ENCODE data around the gene MYL6. TPM values are rescaled to one million over a fixed set of nuclear protein-coding genes. Genes with fewer than 3 reads are reported as not detected.

Gene MYL6
- total and polyA plus RNA-seq, 7 donors: 216 to 711 (median 384) TPM

DNA sequence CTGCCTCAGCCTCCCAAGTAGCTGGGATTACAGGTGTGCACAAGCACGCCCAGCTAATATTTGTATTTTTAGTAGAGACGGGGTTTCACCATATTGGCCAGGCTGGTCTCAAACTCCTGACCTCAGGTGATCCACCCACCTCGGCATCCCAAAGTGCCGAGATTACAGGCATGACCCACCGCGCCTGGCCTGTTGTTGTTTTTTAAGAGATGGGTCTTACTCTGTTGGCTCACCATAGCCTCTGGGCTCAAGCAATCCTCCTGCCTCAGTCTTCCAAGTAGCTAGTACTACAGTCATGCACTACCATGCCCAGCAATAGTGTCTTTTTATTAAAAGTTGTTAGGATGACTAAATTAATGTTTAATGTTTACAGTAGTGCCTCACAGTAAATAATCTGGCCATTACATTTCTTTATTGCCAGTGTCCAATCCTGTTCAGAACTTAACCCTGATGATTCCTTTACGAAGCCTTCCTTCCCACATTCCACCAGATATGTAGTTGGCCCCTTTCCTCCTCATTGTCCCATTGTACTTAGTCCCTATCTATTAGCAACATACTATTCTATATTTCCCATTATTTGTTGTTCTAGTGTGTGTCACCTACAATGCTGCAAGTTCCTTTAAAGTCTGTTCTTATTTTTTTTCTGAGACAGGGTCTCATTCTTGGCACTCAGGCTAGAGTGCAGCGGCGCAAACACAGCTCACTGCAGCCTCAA is 39.9 kb downstream of the MYL6 start:
- intact Hi-C loops (cut with DNase I): no loop called here
- H3K9me3 ChIP-seq: no peaks in the 10 kb centered on the region
- no peaks in the 10 kb centered on the region for H3K27me3 ChIP-seq (ENCODE audit: insufficient read depth in 3 of 3, low read length in 2 of 3)
- no peak overlapping the region for H3K27ac ChIP-seq
- TF ChIP-seq, protein P1, sequence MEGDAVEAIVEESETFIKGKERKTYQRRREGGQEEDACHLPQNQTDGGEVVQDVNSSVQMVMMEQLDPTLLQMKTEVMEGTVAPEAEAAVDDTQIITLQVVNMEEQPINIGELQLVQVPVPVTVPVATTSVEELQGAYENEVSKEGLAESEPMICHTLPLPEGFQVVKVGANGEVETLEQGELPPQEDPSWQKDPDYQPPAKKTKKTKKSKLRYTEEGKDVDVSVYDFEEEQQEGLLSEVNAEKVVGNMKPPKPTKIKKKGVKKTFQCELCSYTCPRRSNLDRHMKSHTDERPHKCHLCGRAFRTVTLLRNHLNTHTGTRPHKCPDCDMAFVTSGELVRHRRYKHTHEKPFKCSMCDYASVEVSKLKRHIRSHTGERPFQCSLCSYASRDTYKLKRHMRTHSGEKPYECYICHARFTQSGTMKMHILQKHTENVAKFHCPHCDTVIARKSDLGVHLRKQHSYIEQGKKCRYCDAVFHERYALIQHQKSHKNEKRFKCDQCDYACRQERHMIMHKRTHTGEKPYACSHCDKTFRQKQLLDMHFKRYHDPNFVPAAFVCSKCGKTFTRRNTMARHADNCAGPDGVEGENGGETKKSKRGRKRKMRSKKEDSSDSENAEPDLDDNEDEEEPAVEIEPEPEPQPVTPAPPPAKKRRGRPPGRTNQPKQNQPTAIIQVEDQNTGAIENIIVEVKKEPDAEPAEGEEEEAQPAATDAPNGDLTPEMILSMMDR (IDR thresholded peaks at IDR 0.05): no peak
- no peaks in the 10 kb centered on the region for H3K4me1 ChIP-seq
- no peaks in the 10 kb centered on the region for H3K36me3 ChIP-seq (ENCODE audit: insufficient read depth in 1 of 2, low read depth in 1 of 2)
- H3K4me3 ChIP-seq: no peak overlapping the region
- ATAC-seq (no peak), DNase-seq (no peak)
- WGBS, 3 donors: 83 to 88% (median 86%) methylated on average over 9 of the region's 9 CpGs

DNA sequence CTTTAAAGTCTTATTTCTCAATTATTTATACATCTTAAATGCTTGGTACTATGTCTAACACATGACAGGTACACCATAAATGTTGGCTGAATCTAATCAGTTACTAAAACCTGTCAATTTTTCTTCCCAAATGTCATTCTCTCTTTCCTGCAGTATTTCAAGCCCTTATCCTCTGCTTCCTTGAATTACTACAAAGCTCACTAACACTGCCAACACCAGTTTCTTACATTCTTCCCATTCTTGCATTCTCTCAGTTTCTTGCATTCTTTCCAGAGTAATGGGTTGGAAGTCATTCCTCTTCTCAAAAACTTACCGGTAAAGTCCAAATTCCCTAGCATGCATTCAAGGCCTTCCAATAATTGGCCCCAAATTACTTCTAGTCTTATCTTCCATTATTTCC is 40.7 kb downstream of the MYL6 start:
- WGBS, 3 donors: 89 to 96% (median 93%) methylated on average over 1 of the region's 1 CpG
- intact Hi-C loops (cut with DNase I): no loop called here
- H3K9me3 ChIP-seq: no peaks in the 10 kb centered on the region
- peaks cover 0 to under 1% of the 10 kb centered on the region in 2 donors for H3K36me3 ChIP-seq (ENCODE audit: insufficient read depth in 1 of 2, low read depth in 1 of 2)
- DNase-seq (no peak), ATAC-seq (no peak)
- no peak overlapping the region for H3K27ac ChIP-seq
- H3K4me1 ChIP-seq: no peaks in the 10 kb centered on the region
- TF ChIP-seq, protein P1 (IDR thresholded peaks at IDR 0.05): no peak
- H3K27me3 ChIP-seq (ENCODE audit: insufficient read depth in 3 of 3, low read length in 2 of 3): no peaks in the 10 kb centered on the region
- H3K4me3 ChIP-seq: no peak overlapping the region

- no peak overlapping the region for H3K27ac ChIP-seq
- H3K4me1 ChIP-seq: no peaks in the 10 kb centered on the region
- H3K4me3 ChIP-seq: no peak overlapping the region
- ATAC-seq (no peak), DNase-seq (no peak)
- peaks cover 10 to 34% of the 10 kb centered on the region in 2 donors for H3K36me3 ChIP-seq (ENCODE audit: insufficient read depth in 1 of 2, low read depth in 1 of 2)
- TF ChIP-seq, protein P1 (IDR thresholded peaks at IDR 0.05): no peak
- intact Hi-C loops (cut with DNase I): no loop called here
- WGBS, 3 donors: 27 to 65% (median 49%) methylated on average over 1 of the region's 1 CpG
- H3K9me3 ChIP-seq: no peaks in the 10 kb centered on the region
- no peaks in the 10 kb centered on the region for H3K27me3 ChIP-seq (ENCODE audit: insufficient read depth in 3 of 3, low read length in 2 of 3)
Measured at GRCh38 chr12:56202366-56202765, 44.2 kb downstream of the MYL6 start.

DNA sequence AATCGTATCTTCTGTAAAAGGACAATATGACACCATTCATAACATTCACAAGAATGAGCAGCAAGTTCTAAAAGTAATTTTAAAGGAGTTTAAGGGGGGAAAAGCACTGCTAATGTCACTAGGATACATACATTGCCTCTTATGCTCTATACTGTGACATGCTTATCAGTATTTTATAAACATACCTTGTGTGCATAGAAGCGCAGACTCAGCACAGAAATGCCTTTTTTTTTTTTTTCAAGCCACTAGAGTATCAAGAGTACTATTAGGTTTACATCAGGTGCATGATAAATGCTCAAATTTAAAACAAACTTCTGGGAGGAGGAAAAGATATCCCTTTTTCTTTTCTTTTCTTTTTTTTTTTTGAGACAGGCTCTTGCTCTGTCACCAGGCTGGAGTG is 44.7 kb downstream of the MYL6 start:
- TF ChIP-seq, protein P1 (IDR thresholded peaks at IDR 0.05): no peak
- H3K36me3 ChIP-seq (ENCODE audit: insufficient read depth in 1 of 2, low read depth in 1 of 2): peaks cover 14 to 39% of the 10 kb centered on the region in 2 donors
- no peaks in the 10 kb centered on the region for H3K9me3 ChIP-seq
- ATAC-seq: no peak
- WGBS, 3 donors: 64 to 71% (median 68%) methylated on average over 2 of the region's 2 CpGs
- H3K4me3 ChIP-seq: no peak overlapping the region
- no peaks in the 10 kb centered on the region for H3K27me3 ChIP-seq (ENCODE audit: insufficient read depth in 3 of 3, low read length in 2 of 3)
- H3K4me1 ChIP-seq: no peaks in the 10 kb centered on the region
- intact Hi-C loops (cut with DNase I): no loop called here
- H3K27ac ChIP-seq: no peak overlapping the region
- no peak for DNase-seq

DNA sequence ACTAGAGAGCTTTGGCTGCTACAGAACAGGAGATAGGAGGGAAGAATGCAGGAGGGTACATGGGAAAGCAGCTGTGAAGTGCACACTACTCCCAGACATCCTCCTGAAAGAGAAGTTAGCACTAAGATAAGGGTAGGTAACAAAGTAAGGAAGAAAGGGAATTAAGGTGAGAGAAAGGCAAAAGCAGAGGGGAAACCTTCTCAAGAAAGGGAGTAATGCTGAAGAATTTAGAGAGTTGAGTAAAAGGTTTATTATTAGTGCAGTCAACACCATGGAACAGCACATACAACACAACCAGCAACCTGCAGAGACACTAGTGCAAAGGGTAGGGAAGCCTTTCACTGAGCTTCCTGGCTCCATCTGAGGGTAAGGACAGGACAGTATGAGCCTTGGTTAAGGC is 46.1 kb downstream of the MYL6 start:
- H3K36me3 ChIP-seq (ENCODE audit: insufficient read depth in 1 of 2, low read depth in 1 of 2): peaks cover 14 to 54% of the 10 kb centered on the region in 2 donors
- ATAC-seq: no peak
- H3K9me3 ChIP-seq: no peaks in the 10 kb centered on the region
- H3K27ac ChIP-seq: no peak overlapping the region
- H3K27me3 ChIP-seq (ENCODE audit: insufficient read depth in 3 of 3, low read length in 2 of 3): no peaks in the 10 kb centered on the region
- intact Hi-C loops (cut with DNase I): no loop called here
- DNase-seq: no peak
- TF ChIP-seq, protein P1 (IDR thresholded peaks at IDR 0.05): no peak
- no peaks in the 10 kb centered on the region for H3K4me1 ChIP-seq
- no peak overlapping the region for H3K4me3 ChIP-seq

Measured in psoas muscle (tissue), 8 donors.